Measurements from ENCODE around the gene KRTCAP3.

The KRTCAP3 gene, protein sequence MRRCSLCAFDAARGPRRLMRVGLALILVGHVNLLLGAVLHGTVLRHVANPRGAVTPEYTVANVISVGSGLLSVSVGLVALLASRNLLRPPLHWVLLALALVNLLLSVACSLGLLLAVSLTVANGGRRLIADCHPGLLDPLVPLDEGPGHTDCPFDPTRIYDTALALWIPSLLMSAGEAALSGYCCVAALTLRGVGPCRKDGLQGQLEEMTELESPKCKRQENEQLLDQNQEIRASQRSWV

DNA sequence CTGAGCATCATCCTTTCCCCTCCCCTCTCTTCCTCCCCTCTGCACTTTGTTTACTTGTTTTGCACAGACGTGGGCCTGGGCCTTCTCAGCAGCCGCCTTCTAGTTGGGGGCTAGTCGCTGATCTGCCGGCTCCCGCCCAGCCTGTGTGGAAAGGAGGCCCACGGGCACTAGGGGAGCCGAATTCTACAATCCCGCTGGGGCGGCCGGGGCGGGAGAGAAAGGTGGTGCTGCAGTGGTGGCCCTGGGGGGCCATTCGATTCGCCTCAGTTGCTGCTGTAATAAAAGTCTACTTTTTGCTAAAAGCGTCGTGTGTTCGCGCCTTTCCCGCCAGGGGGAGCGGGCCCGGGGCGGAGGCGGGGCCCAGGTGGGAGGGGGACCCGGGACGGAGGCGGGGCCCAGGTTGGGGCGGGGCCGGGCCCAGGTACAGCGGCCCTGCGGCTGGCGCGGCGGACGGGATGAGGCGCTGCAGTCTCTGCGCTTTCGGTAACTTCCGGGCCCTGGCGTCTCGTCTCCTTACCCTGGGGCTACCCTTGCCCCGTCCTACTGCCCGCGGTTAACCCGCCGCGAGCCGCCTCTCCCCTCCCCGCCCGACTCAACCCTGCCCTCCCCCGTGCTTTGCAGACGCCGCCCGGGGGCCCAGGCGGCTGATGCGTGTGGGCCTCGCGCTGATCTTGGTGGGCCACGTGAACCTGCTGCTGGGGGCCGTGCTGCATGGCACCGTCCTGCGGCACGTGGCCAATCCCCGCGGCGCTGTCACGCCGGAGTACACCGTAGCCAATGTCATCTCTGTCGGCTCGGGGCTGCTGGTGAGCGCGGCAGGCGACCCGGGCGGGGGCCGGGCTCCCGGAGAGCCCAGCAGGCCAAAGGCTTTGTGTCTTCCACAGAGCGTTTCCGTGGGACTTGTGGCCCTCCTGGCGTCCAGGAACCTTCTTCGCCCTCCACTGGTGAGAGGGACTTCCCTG is at the start of gene KRTCAP3:
KRTCAP3 (plus strand) TSS at position 424 of the 962 bp plus-strand sequence; CDS start at position 456, 32 bp downstream.
- Mint-ChIP-seq H3K36me3 (ENCODE audit: low read depth) (peaks cover 48% of the 10 kb centered on the region), H3K27ac (peak within 1 kb of the TSS; percentile 17), H3K4me1 (ENCODE audit: low read depth) (no peaks in the 10 kb centered on the region), H3K9me3 (no peaks in the 10 kb centered on the region), H3K4me3 (no peak within 1 kb of the TSS), H3K27me3 (no peaks in the 10 kb centered on the region)

GRCh38 chr2:27393225-27393624 is 49.0 kb upstream of the KRTCAP3 start:
- Mint-ChIP-seq H3K27ac (peak overlapping the region; percentile 57), H3K36me3 (ENCODE audit: low read depth) (peaks cover 42% of the 10 kb centered on the region), H3K9me3 (no peaks in the 10 kb centered on the region), H3K4me3 (no peak overlapping the region), H3K27me3 (no peaks in the 10 kb centered on the region), H3K4me1 (ENCODE audit: low read depth) (peaks cover 30% of the 10 kb centered on the region)

DNA sequence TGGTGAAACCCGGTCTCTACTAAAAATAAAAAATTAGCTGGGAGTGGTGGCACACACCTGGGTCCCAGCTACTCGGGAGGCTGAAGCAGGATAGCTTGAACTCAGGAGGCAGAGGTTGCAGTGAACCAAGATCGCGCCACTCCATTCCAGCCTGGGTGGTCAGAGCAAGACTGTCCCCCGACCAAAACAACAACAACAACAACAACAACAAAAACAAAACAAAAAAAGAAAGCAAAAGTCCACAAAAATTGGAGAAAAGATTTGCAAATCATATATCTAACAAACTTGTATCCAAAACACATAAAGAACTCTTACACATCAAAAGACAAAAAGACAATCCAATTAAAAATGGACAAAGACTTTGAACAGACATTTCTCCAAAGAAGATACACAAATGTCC is 43.2 kb upstream of the KRTCAP3 start:
- peaks cover 44% of the 10 kb centered on the region for H3K36me3 Mint-ChIP-seq (ENCODE audit: low read depth)
- H3K4me1 Mint-ChIP-seq (ENCODE audit: low read depth) = peaks cover 41% of the 10 kb centered on the region
- no peaks in the 10 kb centered on the region for H3K27me3 Mint-ChIP-seq
- H3K9me3 Mint-ChIP-seq = no peaks in the 10 kb centered on the region
- no peak overlapping the region for H3K27ac Mint-ChIP-seq
- H3K4me3 Mint-ChIP-seq = no peak overlapping the region

GRCh38 chr2:27400348-27401135 is 41.6 kb upstream of the KRTCAP3 start:
- peaks cover 50% of the 10 kb centered on the region for H3K36me3 Mint-ChIP-seq (ENCODE audit: low read depth)
- peaks cover 47% of the 10 kb centered on the region for H3K4me1 Mint-ChIP-seq (ENCODE audit: low read depth)
- no peaks in the 10 kb centered on the region for H3K9me3 Mint-ChIP-seq
- H3K27ac Mint-ChIP-seq = peak overlapping the region; percentile 4
- no peak overlapping the region for H3K4me3 Mint-ChIP-seq
- no peaks in the 10 kb centered on the region for H3K27me3 Mint-ChIP-seq

- Mint-ChIP-seq H3K9me3 (peaks cover 3% of the 10 kb centered on the region), H3K4me1 (ENCODE audit: low read depth) (peaks cover 46% of the 10 kb centered on the region), H3K27me3 (peaks cover 6% of the 10 kb centered on the region), H3K4me3 (peak overlapping the region; percentile 94), H3K27ac (peak overlapping the region; percentile 84), H3K36me3 (ENCODE audit: low read depth) (peaks cover 39% of the 10 kb centered on the region)
These were observed 34.2 kb upstream of the KRTCAP3 start for GRCh38 chr2:27407798-27408491.

DNA sequence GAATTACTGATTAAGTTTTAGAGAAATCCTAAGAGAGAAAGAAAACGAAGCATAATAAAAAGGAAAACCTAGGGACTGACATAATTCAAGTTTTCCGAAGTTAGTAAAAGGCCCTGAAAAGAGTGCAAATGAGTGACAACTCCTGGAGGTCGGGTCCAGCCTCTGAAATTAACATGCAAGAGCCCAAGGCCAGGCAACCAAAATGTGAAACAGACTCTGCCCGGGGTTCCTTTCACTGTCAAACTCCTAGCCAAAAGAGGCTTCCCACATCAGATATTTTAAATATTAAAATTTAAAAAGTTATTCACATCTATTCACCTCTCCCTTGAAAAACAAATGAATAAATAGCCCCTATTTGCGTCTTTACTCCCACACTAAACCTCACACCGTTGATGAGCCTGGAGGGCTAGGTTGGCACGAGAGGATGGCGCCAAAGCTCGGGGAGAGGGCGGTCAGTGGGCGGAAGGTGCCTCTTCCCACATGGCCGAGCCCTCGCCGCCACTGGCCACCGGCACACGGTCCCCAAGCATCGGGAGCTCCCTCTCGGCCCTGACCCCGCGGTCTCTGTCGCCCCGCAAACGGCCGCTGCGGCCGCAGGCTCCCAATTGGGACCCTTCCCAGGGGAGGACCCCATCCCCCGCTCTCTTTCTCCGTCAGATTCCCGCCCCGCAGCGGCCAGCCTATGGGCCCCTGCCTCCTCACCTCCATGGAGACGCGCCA is 33.4 kb upstream of the KRTCAP3 start:
- H3K4me1 Mint-ChIP-seq (ENCODE audit: low read depth) = peaks cover 40% of the 10 kb centered on the region
- peaks cover 8% of the 10 kb centered on the region for H3K27me3 Mint-ChIP-seq
- H3K36me3 Mint-ChIP-seq (ENCODE audit: low read depth) = peaks cover 34% of the 10 kb centered on the region
- H3K4me3 Mint-ChIP-seq = peak overlapping the region; percentile 94
- H3K9me3 Mint-ChIP-seq = peaks cover 3% of the 10 kb centered on the region
- peak overlapping the region; percentile 84 for H3K27ac Mint-ChIP-seq

DNA sequence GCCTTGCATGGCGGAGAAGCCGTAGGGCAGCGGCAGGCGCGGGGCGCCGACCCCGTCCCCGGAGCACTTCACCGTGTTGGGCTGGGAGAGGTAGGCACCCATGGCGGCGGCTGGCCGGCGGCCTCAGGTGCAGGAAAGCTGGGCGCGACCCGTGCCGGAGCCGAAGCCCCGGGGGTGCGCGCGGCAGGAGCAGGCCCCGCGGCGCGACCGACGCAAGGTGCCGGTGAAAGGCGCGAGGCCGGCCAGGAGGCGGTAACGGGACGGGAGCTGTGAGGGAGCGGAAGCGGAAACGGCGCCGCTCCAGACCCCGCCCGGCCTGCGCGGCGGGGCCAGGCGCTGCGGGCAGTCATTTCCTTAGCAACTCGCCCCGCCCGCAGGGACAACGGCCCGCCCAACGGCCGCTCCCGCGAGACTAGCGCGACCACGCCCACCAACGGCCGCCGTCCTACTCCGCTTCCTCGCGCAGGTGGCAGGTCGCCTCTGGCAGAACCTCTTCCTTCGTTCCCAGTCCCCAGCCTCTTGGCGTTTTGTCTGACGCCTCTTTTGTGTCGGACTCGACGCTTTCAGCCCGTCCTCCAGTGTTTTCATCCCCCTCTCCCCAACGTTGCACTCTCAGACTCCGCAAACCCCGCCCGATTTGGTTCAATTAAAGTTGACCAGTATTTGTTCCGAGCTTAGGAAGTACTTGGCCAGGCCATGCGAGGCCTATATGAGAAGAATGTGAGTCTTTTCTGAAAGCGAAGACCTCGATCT is 32.7 kb upstream of the KRTCAP3 start, which contains the start of gene PPM1G:
PPM1G (minus strand) TSS at position 271 of the 753 bp plus-strand sequence; CDS start at position 102, 169 bp downstream.
- peaks cover 8% of the 10 kb centered on the region for H3K27me3 Mint-ChIP-seq
- peaks cover 33% of the 10 kb centered on the region for H3K4me1 Mint-ChIP-seq (ENCODE audit: low read depth)
- peak within 1 kb of the TSS; percentile 84 for H3K27ac Mint-ChIP-seq
- peaks cover 26% of the 10 kb centered on the region for H3K36me3 Mint-ChIP-seq (ENCODE audit: low read depth)
- peaks cover 3% of the 10 kb centered on the region for H3K9me3 Mint-ChIP-seq
- H3K4me3 Mint-ChIP-seq = peak within 1 kb of the TSS; percentile 94

- H3K4me1 Mint-ChIP-seq (ENCODE audit: low read depth) = peaks cover 12% of the 10 kb centered on the region
- H3K36me3 Mint-ChIP-seq (ENCODE audit: low read depth) = peaks cover 6% of the 10 kb centered on the region
- peaks cover 3% of the 10 kb centered on the region for H3K9me3 Mint-ChIP-seq
- peaks cover 8% of the 10 kb centered on the region for H3K27me3 Mint-ChIP-seq
- no peak overlapping the region for H3K4me3 Mint-ChIP-seq
- H3K27ac Mint-ChIP-seq = no peak overlapping the region
These were observed 29.6 kb upstream of the KRTCAP3 start for GRCh38 chr2:27412419-27413152.

DNA sequence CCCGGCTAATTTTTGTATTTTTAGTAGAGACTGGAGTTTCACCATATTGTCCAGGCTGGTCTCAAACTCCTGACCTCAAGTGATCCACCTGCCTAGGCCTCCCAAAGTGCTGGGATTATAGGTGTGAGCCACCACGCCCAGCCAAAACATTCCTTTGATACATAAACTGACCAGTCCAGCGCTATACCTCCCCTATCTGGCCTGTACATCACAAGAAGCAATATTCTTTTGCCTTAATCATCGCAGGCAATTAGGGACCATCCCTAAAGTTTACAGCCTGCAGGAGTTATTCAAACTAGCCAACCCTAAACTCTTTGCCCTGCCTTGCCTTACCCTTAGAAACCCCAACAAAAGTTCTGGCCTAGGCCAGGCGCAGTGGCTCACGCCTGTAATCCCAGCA is 26.0 kb upstream of the KRTCAP3 start:
- H3K27ac Mint-ChIP-seq = no peak overlapping the region
- no peak overlapping the region for H3K4me3 Mint-ChIP-seq
- peaks cover 8% of the 10 kb centered on the region for H3K27me3 Mint-ChIP-seq
- H3K9me3 Mint-ChIP-seq = peaks cover 3% of the 10 kb centered on the region
- H3K36me3 Mint-ChIP-seq (ENCODE audit: low read depth) = no peaks in the 10 kb centered on the region
- no peaks in the 10 kb centered on the region for H3K4me1 Mint-ChIP-seq (ENCODE audit: low read depth)

GRCh38 chr2:27420996-27421395 is 21.2 kb upstream of the KRTCAP3 start:
- no peaks in the 10 kb centered on the region for H3K27me3 Mint-ChIP-seq
- H3K4me3 Mint-ChIP-seq = no peak overlapping the region
- H3K27ac Mint-ChIP-seq = no peak overlapping the region
- H3K4me1 Mint-ChIP-seq (ENCODE audit: low read depth) = no peaks in the 10 kb centered on the region
- H3K36me3 Mint-ChIP-seq (ENCODE audit: low read depth) = no peaks in the 10 kb centered on the region
- H3K9me3 Mint-ChIP-seq = no peaks in the 10 kb centered on the region

- Mint-ChIP-seq H3K27ac (peak overlapping the region; percentile 32), H3K36me3 (ENCODE audit: low read depth) (no peaks in the 10 kb centered on the region), H3K9me3 (no peaks in the 10 kb centered on the region), H3K27me3 (no peaks in the 10 kb centered on the region), H3K4me3 (no peak overlapping the region), H3K4me1 (ENCODE audit: low read depth) (no peaks in the 10 kb centered on the region)
These were observed 20.4 kb upstream of the KRTCAP3 start for GRCh38 chr2:27421660-27422250.

- no peaks in the 10 kb centered on the region for H3K9me3 Mint-ChIP-seq
- H3K27ac Mint-ChIP-seq = no peak overlapping the region
- no peaks in the 10 kb centered on the region for H3K27me3 Mint-ChIP-seq
- H3K4me3 Mint-ChIP-seq = no peak overlapping the region
- no peaks in the 10 kb centered on the region for H3K36me3 Mint-ChIP-seq (ENCODE audit: low read depth)
- H3K4me1 Mint-ChIP-seq (ENCODE audit: low read depth) = peaks cover 6% of the 10 kb centered on the region
These were observed 19.2 kb upstream of the KRTCAP3 start for GRCh38 chr2:27422958-27423357.

Measured in stimulated activated naive CD8-positive, alpha-beta T cell treated with anti-CD3 and anti-CD28 coated beads, Interleukin-15, Interleukin-2, amounts not matched to agents 100 ng/mL and 50 ng/mL, for 24 hours (primary cell).